IMR-90 (cell line): ENCODE results near the gene DIP2A. TPM values are rescaled to one million over a fixed set of nuclear protein-coding genes. Genes with fewer than 3 reads are reported as not detected.

ENCODE experiments used
- ATAC-seq: fragments of 200-7000 bp; cut with Tn5 transposase; 2 replicates; pipeline ENCODE4 v1.9.1; 2020; ENCODE audit warnings: low read depth, mild to moderate bottlenecking, moderate library complexity
- BruUV-seq: library from RNA; stranded (reverse); fragments of 400-500 nt; replicated peaks from 2 replicates; lab custom pipeline; 2021; lab: Mats Ljungman, UMichigan
- CTCF ChIA-PET: fragments of 300-600 bp; formaldehyde crosslinking; extraction: SDS; loops from one replicate; lab custom pipeline; 2021; ENCODE audit warnings: antibody characterized with exemption; lab: Yijun Ruan, JAX
- POLR2A ChIA-PET: fragments of 300-600 bp; sonication (Branson Sonifier 250); formaldehyde crosslinking; loops from one replicate; lab custom pipeline; 2022; ENCODE audit warnings: antibody characterized with exemption; ENCODE audit not compliant: unreplicated experiment; lab: Charles Lee
- DNase-seq: peaks from one replicate; pipeline ENCODE4 v3.0.0; 2013
- H2AFZ ChIP-seq: replicated peaks from 2 replicates; pipeline ENCODE3; 2013; ENCODE audit warnings: low read length, mild to moderate bottlenecking; ENCODE audit not compliant: poor library complexity
- H2AK5ac ChIP-seq: 2 replicates; pipeline ENCODE4 v1.6.1; 2013; ENCODE audit warnings: low read depth, low read length, inconsistent platforms
- H2AK9ac ChIP-seq: replicated peaks from 2 replicates; pipeline ENCODE3; 2013; ENCODE audit warnings: mild to moderate bottlenecking, low read depth, low read length, moderate library complexity; ENCODE audit not compliant: poor library complexity
- H2BK120ac ChIP-seq: 2 replicates; pipeline ENCODE4 v1.6.1; 2013; ENCODE audit warnings: low read depth, low read length, inconsistent platforms
- H2BK15ac ChIP-seq: 3 replicates; pipeline ENCODE4 v1.6.1; 2013; ENCODE audit warnings: low read depth, low read length, inconsistent platforms
- H2BK20ac ChIP-seq: 2 replicates; pipeline ENCODE4 v1.6.1; 2013; ENCODE audit warnings: low read depth, mild to moderate bottlenecking, inconsistent platforms, low read length, moderate library complexity
- H2BK5ac ChIP-seq: 2 replicates; pipeline ENCODE4 v1.6.1; 2013; ENCODE audit warnings: mild to moderate bottlenecking, low read depth, low read length, inconsistent platforms; ENCODE audit not compliant: poor library complexity, severe bottlenecking
- H3K14ac ChIP-seq: replicated peaks from 2 replicates; pipeline ENCODE4 v1.6.1; 2013; ENCODE audit warnings: low read depth, low read length, inconsistent platforms
- H3K18ac ChIP-seq: 2 replicates; pipeline ENCODE4 v1.6.1; 2013; ENCODE audit warnings: low read depth, low read length, control low read depth
- H3K23ac ChIP-seq: 2 replicates; pipeline ENCODE4 v1.6.1; 2013; ENCODE audit warnings: low read depth, low read length, inconsistent platforms
- H3K27ac ChIP-seq: 2 replicates; pipeline ENCODE4 v1.5.1; 2013; ENCODE audit warnings: mild to moderate bottlenecking, control low read depth, low read length; ENCODE audit not compliant: insufficient read depth
- H3K27me3 ChIP-seq: 2 replicates; pipeline ENCODE4 v1.6.1; 2013; ENCODE audit warnings: low read length; ENCODE audit not compliant: control insufficient read depth, insufficient read depth
- H3K36me3 ChIP-seq: 2 replicates; pipeline ENCODE4 v1.6.1; 2013; ENCODE audit warnings: low read length, mixed read lengths; ENCODE audit not compliant: control insufficient read depth, insufficient read depth
- H3K4ac ChIP-seq: 2 replicates; pipeline ENCODE4 v1.6.1; 2013; ENCODE audit warnings: low read depth, low read length, inconsistent platforms
- H3K4me1 ChIP-seq: 2 replicates; pipeline ENCODE4 v1.6.1; 2013; ENCODE audit warnings: low read length, mixed read lengths; ENCODE audit not compliant: control insufficient read depth, insufficient read depth
- H3K4me2 ChIP-seq: 2 replicates; pipeline ENCODE4 v1.6.1; 2013; ENCODE audit warnings: low read depth, mild to moderate bottlenecking, control low read depth, low read length, moderate library complexity
- H3K4me3 ChIP-seq: 2 replicates; pipeline ENCODE4 v1.5.1; 2013; ENCODE audit warnings: low read depth, mild to moderate bottlenecking, control low read depth, low read length, moderate library complexity; ENCODE audit not compliant: insufficient read depth
- H3K56ac ChIP-seq: 2 replicates; pipeline ENCODE4 v1.6.1; 2013; ENCODE audit warnings: low read length, inconsistent platforms; ENCODE audit not compliant: insufficient read depth; ENCODE audit errors: extremely low read depth
- H3K79me1 ChIP-seq, 2 experiments: 2 replicates each; pipeline ENCODE4 v1.6.1; 2013; ENCODE audit warnings: low read length in 2 of 2, inconsistent platforms in 1 of 2, low read depth in 1 of 2
- H3K9ac ChIP-seq: 2 replicates; pipeline ENCODE4 v1.6.1; 2013; ENCODE audit warnings: low read depth, low read length, control low read depth
- H3K9me1 ChIP-seq: 2 replicates; pipeline ENCODE4 v1.6.1; 2013; ENCODE audit warnings: low read length, inconsistent platforms; ENCODE audit not compliant: insufficient read depth
- H3K9me3 ChIP-seq: 2 replicates; pipeline ENCODE4 v1.6.1; 2013; ENCODE audit warnings: low read length; ENCODE audit not compliant: control insufficient read depth, insufficient read depth
- H4K20me1 ChIP-seq: 2 replicates; pipeline ENCODE4 v1.6.1; 2013; ENCODE audit warnings: low read length, inconsistent platforms; ENCODE audit not compliant: insufficient read depth
- H4K5ac ChIP-seq: 2 replicates; pipeline ENCODE4 v1.6.1; 2013; ENCODE audit warnings: mild to moderate bottlenecking, low read depth, low read length, control low read depth
- H4K8ac ChIP-seq, 2 experiments: 2 replicates each; pipeline ENCODE4 v1.6.1; 2013; ENCODE audit warnings: low read depth in 2 of 2, low read length in 2 of 2, control low read depth in 1 of 2, inconsistent platforms in 1 of 2
- H4K91ac ChIP-seq: 2 replicates; pipeline ENCODE4 v1.6.1; 2013; ENCODE audit warnings: low read depth, low read length, inconsistent platforms; ENCODE audit not compliant: insufficient read depth
- BHLHE40 ChIP-seq: fragments of 150-350 bp; IDR thresholded peaks from 2 replicates; pipeline ENCODE4 v1.6.1; 2016; ENCODE audit warnings: mild to moderate bottlenecking, low read depth, low read length
- CEBPB ChIP-seq: IDR thresholded peaks from 2 replicates; pipeline ENCODE4 v1.6.1; 2012; ENCODE audit warnings: low read depth, low read length, improper control_type of control experiment
- CHD1 ChIP-seq: IDR thresholded peaks from 2 replicates; pipeline ENCODE4 v1.6.1; 2012; ENCODE audit warnings: low read depth, low read length, improper control_type of control experiment
- FOS ChIP-seq: fragments of 150-350 bp; IDR thresholded peaks from 2 replicates; pipeline ENCODE4 v1.6.1; 2016; ENCODE audit warnings: low read depth, low read length
- MAFK ChIP-seq: IDR thresholded peaks from 2 replicates; pipeline ENCODE4 v1.6.1; 2012; ENCODE audit warnings: low read depth, low read length, improper control_type of control experiment
- MAZ ChIP-seq: IDR thresholded peaks from 2 replicates; pipeline ENCODE4 v1.6.1; 2012; ENCODE audit warnings: low read depth, mild to moderate bottlenecking, low read length, improper control_type of control experiment, moderate library complexity, borderline replicate concordance
- MXI1 ChIP-seq: IDR thresholded peaks from 2 replicates; pipeline ENCODE4 v1.6.1; 2012; ENCODE audit warnings: low read depth, mild to moderate bottlenecking, low read length, moderate library complexity, borderline replicate concordance
- NFE2L2 ChIP-seq: fragments of 150-350 bp; IDR thresholded peaks from 2 replicates; pipeline ENCODE4 v1.6.1; 2016; ENCODE audit warnings: low read depth, mild to moderate bottlenecking, low read length
- POLR2A ChIP-seq: IDR thresholded peaks from 2 replicates; pipeline ENCODE4 v1.6.1; 2012; ENCODE audit warnings: mild to moderate bottlenecking, low read depth, low read length
- RAD21 ChIP-seq: IDR thresholded peaks from 2 replicates; pipeline ENCODE4 v1.6.1; 2012; ENCODE audit warnings: low read length, improper control_type of control experiment
- RCOR1 ChIP-seq: IDR thresholded peaks from 2 replicates; pipeline ENCODE4 v1.6.1; 2012; ENCODE audit warnings: mild to moderate bottlenecking, low read length, improper control_type of control experiment; ENCODE audit not compliant: insufficient replicate concordance
- RFX5 ChIP-seq: IDR thresholded peaks from 2 replicates; pipeline ENCODE4 v1.8.0; 2012; ENCODE audit warnings: low read depth, mild to moderate bottlenecking, low read length, moderate library complexity
- SMC3 ChIP-seq: fragments of 150-350 bp; IDR thresholded peaks from 2 replicates; pipeline ENCODE4 v1.6.1; 2016; ENCODE audit warnings: low read depth, mild to moderate bottlenecking, antibody characterized with exemption, low read length, moderate library complexity
- WGBS, 2 experiments: methylation state at CpG; one replicate each; pipeline versions ENCODE4 v1.1.5 to v1.1.7; 2013; ENCODE audit warnings: missing lambda C conversion rate in 2 of 2; ENCODE audit not compliant: insufficient read length in 1 of 2; ENCODE audit errors: extremely low coverage in 2 of 2; 5-methylcytosine and 5-hydroxymethylcytosine counted together
- dilution Hi-C: fragments of 300-500 bp; cut with HindIII; formaldehyde crosslinking; loops from one replicate; pipeline ENCODE4 v1.14.3; 2018; ENCODE audit warnings: low sequenced_read_pairs; ENCODE audit not compliant: unreplicated experiment
- in situ Hi-C: fragments of 300-500 bp; cut with MboI; formaldehyde crosslinking; loops from 3 replicates; pipeline ENCODE4 v1.14.3; 2019; ENCODE audit warnings: low sequenced_read_pairs, inconsistent platforms, mixed read lengths
- intact Hi-C: fragments of 100-400 bp; cut with micrococcal nuclease; formaldehyde crosslinking; loops from 2 replicates; pipeline ENCODE4 v1.10.0; 2022
- polyA plus RNA-seq, 3 experiments: library from polyadenylated mRNA; depleted of rRNA; stranded (reverse); fragments of >200 nt; gene quantifications; 2 replicates each; pipeline ENCODE4 v1.2.3, GENCODE V29; 2012; ENCODE audit warnings: low replicate concordance in 1 of 3
- total RNA-seq: library from RNA; depleted of rRNA; stranded (reverse); fragments of >200 nt; gene quantifications from 2 replicates; pipeline ENCODE4 v1.2.3, GENCODE V29; 2012
- TF ChIP-seq, protein P1 (sequence below): fragments of 150-350 bp; IDR thresholded peaks from 2 replicates; pipeline ENCODE4 v1.6.1; 2017; ENCODE audit warnings: mild to moderate bottlenecking, antibody characterized with exemption, low read length, low read depth
- TF ChIP-seq, protein P2 (sequence below): conservative IDR thresholded peaks from 2 replicates; pipeline ENCODE4 v1.5.1; 2012; ENCODE audit warnings: mild to moderate bottlenecking, low read depth, low read length, improper control_type of control experiment
- TF ChIP-seq, protein P3 (sequence below): fragments of 150-350 bp; IDR thresholded peaks from 2 replicates; pipeline ENCODE4 v1.6.1; 2016; ENCODE audit warnings: low read depth, mild to moderate bottlenecking, low read length, moderate library complexity, borderline replicate concordance

Gene DIP2A
- total and polyA plus RNA-seq, 2 of the 4 experiments (the other 2 are of a cell fraction), result 17.9 to 24.3 TPM

DNA sequence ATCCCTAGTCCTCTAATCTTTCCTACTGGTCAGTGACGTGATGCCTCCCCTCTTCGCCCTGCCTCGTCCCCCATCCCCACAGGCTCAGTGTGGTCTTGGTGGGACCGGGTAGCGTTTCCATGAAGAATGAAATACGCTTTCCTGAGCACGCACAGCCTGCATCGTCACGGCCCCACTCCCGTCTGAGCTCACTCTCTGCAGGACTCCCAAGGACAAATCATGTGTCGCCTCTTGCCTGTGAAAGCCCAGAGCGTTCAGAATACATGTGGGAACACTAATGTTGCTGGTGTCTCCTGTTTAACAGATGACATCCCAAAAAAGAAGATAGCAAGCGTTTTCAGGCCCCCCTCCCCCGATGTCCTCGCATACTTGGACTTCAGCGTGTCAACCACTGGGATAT is 97.0 kb downstream of the DIP2A start:
- no peak overlapping the region for H2AK5ac ChIP-seq
- BruUV-seq, result no TSS peak
- H3K56ac ChIP-seq, result no peak overlapping the region
- no peak overlapping the region for H4K5ac ChIP-seq
- no peak overlapping the region for H3K14ac ChIP-seq
- H4K20me1 ChIP-seq, result no peaks in the 10 kb centered on the region; the same call in 1 of the 2 replicates
- H3K4ac ChIP-seq, result no peak overlapping the region
- H3K23ac ChIP-seq, result no peak overlapping the region
- no peaks in the 10 kb centered on the region for H3K9me1 ChIP-seq
- no peak overlapping the region for H3K4me3 ChIP-seq
- H3K18ac ChIP-seq, result no peak overlapping the region
- WGBS, 2 experiments, result 98% methylated on average over 8 of the region's 16 CpGs; no CpG with 5 or more reads in 1 of the 2 experiments
- no peak overlapping the region for H4K8ac ChIP-seq
- TF ChIP-seq RCOR1 (no peak), CHD1 (no peak), CEBPB (no peak), NFE2L2 (no peak), POLR2A (no peak), MAFK (no peak), MAZ (no peak), FOS (no peak), RAD21 (no peak), MXI1 (no peak), RFX5 (no peak), SMC3 (no peak), BHLHE40 (no peak)
- TF ChIP-seq, protein P1, sequence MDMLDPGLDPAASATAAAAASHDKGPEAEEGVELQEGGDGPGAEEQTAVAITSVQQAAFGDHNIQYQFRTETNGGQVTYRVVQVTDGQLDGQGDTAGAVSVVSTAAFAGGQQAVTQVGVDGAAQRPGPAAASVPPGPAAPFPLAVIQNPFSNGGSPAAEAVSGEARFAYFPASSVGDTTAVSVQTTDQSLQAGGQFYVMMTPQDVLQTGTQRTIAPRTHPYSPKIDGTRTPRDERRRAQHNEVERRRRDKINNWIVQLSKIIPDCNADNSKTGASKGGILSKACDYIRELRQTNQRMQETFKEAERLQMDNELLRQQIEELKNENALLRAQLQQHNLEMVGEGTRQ, result no peak
- TF ChIP-seq, protein P2, sequence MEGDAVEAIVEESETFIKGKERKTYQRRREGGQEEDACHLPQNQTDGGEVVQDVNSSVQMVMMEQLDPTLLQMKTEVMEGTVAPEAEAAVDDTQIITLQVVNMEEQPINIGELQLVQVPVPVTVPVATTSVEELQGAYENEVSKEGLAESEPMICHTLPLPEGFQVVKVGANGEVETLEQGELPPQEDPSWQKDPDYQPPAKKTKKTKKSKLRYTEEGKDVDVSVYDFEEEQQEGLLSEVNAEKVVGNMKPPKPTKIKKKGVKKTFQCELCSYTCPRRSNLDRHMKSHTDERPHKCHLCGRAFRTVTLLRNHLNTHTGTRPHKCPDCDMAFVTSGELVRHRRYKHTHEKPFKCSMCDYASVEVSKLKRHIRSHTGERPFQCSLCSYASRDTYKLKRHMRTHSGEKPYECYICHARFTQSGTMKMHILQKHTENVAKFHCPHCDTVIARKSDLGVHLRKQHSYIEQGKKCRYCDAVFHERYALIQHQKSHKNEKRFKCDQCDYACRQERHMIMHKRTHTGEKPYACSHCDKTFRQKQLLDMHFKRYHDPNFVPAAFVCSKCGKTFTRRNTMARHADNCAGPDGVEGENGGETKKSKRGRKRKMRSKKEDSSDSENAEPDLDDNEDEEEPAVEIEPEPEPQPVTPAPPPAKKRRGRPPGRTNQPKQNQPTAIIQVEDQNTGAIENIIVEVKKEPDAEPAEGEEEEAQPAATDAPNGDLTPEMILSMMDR, result no peak
- TF ChIP-seq, protein P3, sequence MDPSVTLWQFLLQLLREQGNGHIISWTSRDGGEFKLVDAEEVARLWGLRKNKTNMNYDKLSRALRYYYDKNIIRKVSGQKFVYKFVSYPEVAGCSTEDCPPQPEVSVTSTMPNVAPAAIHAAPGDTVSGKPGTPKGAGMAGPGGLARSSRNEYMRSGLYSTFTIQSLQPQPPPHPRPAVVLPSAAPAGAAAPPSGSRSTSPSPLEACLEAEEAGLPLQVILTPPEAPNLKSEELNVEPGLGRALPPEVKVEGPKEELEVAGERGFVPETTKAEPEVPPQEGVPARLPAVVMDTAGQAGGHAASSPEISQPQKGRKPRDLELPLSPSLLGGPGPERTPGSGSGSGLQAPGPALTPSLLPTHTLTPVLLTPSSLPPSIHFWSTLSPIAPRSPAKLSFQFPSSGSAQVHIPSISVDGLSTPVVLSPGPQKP, result no peak
- no peaks in the 10 kb centered on the region for H3K79me1 ChIP-seq
- ATAC-seq (no peak), DNase-seq (no peak)
- no peak overlapping the region for H2BK5ac ChIP-seq
- no peak overlapping the region for H3K9ac ChIP-seq
- no peak overlapping the region for H3K27ac ChIP-seq
- no peak overlapping the region for H4K91ac ChIP-seq
- in situ Hi-C loops (no loop called here), intact Hi-C loops (no loop called here), dilution Hi-C loops (no loop called here)
- peaks cover 55% of the 10 kb centered on the region for H3K36me3 ChIP-seq
- H2BK20ac ChIP-seq, result no peak overlapping the region
- no peaks in the 10 kb centered on the region for H3K4me1 ChIP-seq
- no peak overlapping the region for H2AFZ ChIP-seq
- CTCF ChIA-PET, result no interaction called here
- no peak overlapping the region for H2BK15ac ChIP-seq
- no peak overlapping the region for H3K4me2 ChIP-seq
- H2AK9ac ChIP-seq, result no peak overlapping the region
- H3K27me3 ChIP-seq, result no peaks in the 10 kb centered on the region
- POLR2A ChIA-PET, result no interaction called here
- no peak overlapping the region for H2BK120ac ChIP-seq
- H3K9me3 ChIP-seq, result no peaks in the 10 kb centered on the region
